SK-N-SH (cell line): ENCODE data around the gene SBNO1. TPM values are rescaled to one million over a fixed set of nuclear protein-coding genes. Genes with fewer than 3 reads are reported as not detected.

Experiments
- CTCF ChIA-PET: fragments of 300-600, 350-600 bp; formaldehyde crosslinking; extraction: SDS; loops from one replicate; lab custom pipeline; 2021; lab: Yijun Ruan, JAX
- POLR2A ChIA-PET: fragments of 350-600 bp; sonication (Branson Sonifier 250); formaldehyde crosslinking; extraction: SDS; loops from one replicate; lab custom pipeline; 2020; ENCODE audit warnings: antibody characterized with exemption, inconsistent platforms; lab: Yijun Ruan, JAX
- DNase-seq: peaks from one replicate; pipeline ENCODE4 v3.0.0; 2012
- H2AFZ ChIP-seq: fragments of 200-600 bp; sonication (generic); 2 replicates; pipeline ENCODE4 v1.8.1; 2016; ENCODE audit warnings: antibody characterized with exemption, mild to moderate bottlenecking, low read depth
- H3F3A ChIP-seq: fragments of 200-600 bp; sonication (generic); replicated peaks from 2 replicates; pipeline ENCODE3; 2016; ENCODE audit warnings: antibody characterized with exemption, mild to moderate bottlenecking; ENCODE audit not compliant: insufficient read depth
- H3K27ac ChIP-seq, 2 experiments: fragments of 200-500 bp in 1 of 2; fragments of 200-600 bp in 1 of 2; sonication (Bioruptor generic) in 1 of 2; sonication (generic), shearing (Covaris generic) in 1 of 2; 2 replicates each; pipeline versions ENCODE4 v1.5.1 to v1.6.1; 2014 to 2016; ENCODE audit warnings: low read depth in 2 of 2, inconsistent platforms in 1 of 2, low read length in 1 of 2, mild to moderate bottlenecking in 1 of 2, mixed read lengths in 1 of 2
- H3K27me3 ChIP-seq: fragments of 200-600 bp; sonication (generic), shearing (Covaris generic); 2 replicates; pipeline ENCODE4 v1.6.1; 2016; ENCODE audit warnings: mixed run types; ENCODE audit not compliant: insufficient read depth
- H3K36me3 ChIP-seq, 2 experiments: fragments of 200-500 bp in 1 of 2; fragments of 200-600 bp in 1 of 2; sonication (Bioruptor generic) in 1 of 2; sonication (generic) in 1 of 2; replicated peaks in 1 of 2; 2 replicates each; pipeline versions ENCODE3 to v1.5.1; 2014 to 2016; ENCODE audit warnings: low read length in 1 of 2, mild to moderate bottlenecking in 1 of 2; ENCODE audit not compliant: insufficient read depth in 2 of 2, control insufficient read depth in 1 of 2
- H3K4me1 ChIP-seq, 2 experiments: fragments of 200-500 bp in 1 of 2; fragments of 200-600 bp in 1 of 2; sonication (Bioruptor generic) in 1 of 2; sonication (generic), shearing (Covaris generic) in 1 of 2; 2 replicates each; pipeline versions ENCODE4 v1.5.1 to v1.6.1; 2014 to 2016; ENCODE audit warnings: low read depth in 1 of 2, low read length in 1 of 2, mixed run types in 1 of 2; ENCODE audit not compliant: insufficient read depth in 2 of 2, control insufficient read depth in 1 of 2
- H3K4me2 ChIP-seq: fragments of 200-600 bp; sonication (generic), shearing (Covaris generic); 2 replicates; pipeline ENCODE4 v1.6.1; 2017; ENCODE audit warnings: mixed run types
- H3K4me3 ChIP-seq, 2 experiments: fragments of 200-500 bp in 1 of 2; fragments of 200-600 bp in 1 of 2; sonication (Bioruptor generic) in 1 of 2; sonication (generic), shearing (Covaris generic) in 1 of 2; 2 replicates each; pipeline versions ENCODE4 v1.5.1 to v1.8.1; 2014 to 2016; ENCODE audit warnings: low read depth in 2 of 2, inconsistent platforms in 1 of 2, low read length in 1 of 2, mild to moderate bottlenecking in 1 of 2, mixed read lengths in 1 of 2, moderate library complexity in 1 of 2
- H3K79me2 ChIP-seq: fragments of 200-600 bp; sonication (generic); 2 replicates; pipeline ENCODE4 v1.8.1; 2017; ENCODE audit warnings: mild to moderate bottlenecking; ENCODE audit not compliant: insufficient read depth
- H3K9ac ChIP-seq: fragments of 200-600 bp; sonication (generic); 2 replicates; pipeline ENCODE4 v1.6.1; 2017; ENCODE audit warnings: mixed run types
- H3K9me2 ChIP-seq: fragments of 200-600 bp; sonication (generic); 2 replicates; pipeline ENCODE4 v1.6.1; 2017; ENCODE audit warnings: mixed run types
- H3K9me3 ChIP-seq: fragments of 200-600 bp; sonication (generic); 2 replicates; pipeline ENCODE4 v1.6.1; 2017; ENCODE audit warnings: mixed run types, mild to moderate bottlenecking, moderate library complexity
- H4K20me1 ChIP-seq: fragments of 200-600 bp; sonication (generic); 2 replicates; pipeline ENCODE4 v1.6.1; 2017; ENCODE audit warnings: mild to moderate bottlenecking, mixed run types; ENCODE audit not compliant: insufficient read depth
- CHD2 ChIP-seq: fragments of 150-350 bp; IDR thresholded peaks from 2 replicates; pipeline ENCODE4 v1.6.1; 2018; ENCODE audit warnings: low read length; ENCODE audit not compliant: partially characterized antibody
- FOSL2 ChIP-seq: IDR thresholded peaks from 2 replicates; pipeline ENCODE4 v1.4.0; 2012; ENCODE audit warnings: low read depth, mild to moderate bottlenecking, moderate library complexity, borderline replicate concordance
- FOXM1 ChIP-seq: IDR thresholded peaks from 2 replicates; pipeline ENCODE4 v1.4.0; 2012; ENCODE audit warnings: low read depth, mild to moderate bottlenecking
- GATA2 ChIP-seq: sonication (generic); formaldehyde crosslinking; IDR thresholded peaks from 2 replicates; pipeline ENCODE4 v1.5.0; 2020; ENCODE audit warnings: mild to moderate bottlenecking, missing genetic modification reagents
- IRF3 ChIP-seq: fragments of 150-350 bp; IDR thresholded peaks from 2 replicates; pipeline ENCODE4 v1.6.1; 2016; ENCODE audit warnings: mild to moderate bottlenecking, low read depth, low read length
- MEF2A ChIP-seq: IDR thresholded peaks from 2 replicates; pipeline ENCODE4 v1.4.0; 2012; ENCODE audit warnings: low read depth, borderline replicate concordance
- NRF1 ChIP-seq: IDR thresholded peaks from 2 replicates; pipeline ENCODE4 v1.6.1; 2012; ENCODE audit warnings: low read depth, mild to moderate bottlenecking, low read length
- POLR2AphosphoS5 ChIP-seq: IDR thresholded peaks from 2 replicates; pipeline ENCODE4 v1.6.1; 2012; ENCODE audit warnings: low read depth, low read length
- RFX5 ChIP-seq: IDR thresholded peaks from 2 replicates; pipeline ENCODE4 v1.6.1; 2012; ENCODE audit warnings: mild to moderate bottlenecking, improper control_type of control experiment, low read length
- RXRA ChIP-seq: IDR thresholded peaks from 2 replicates; pipeline ENCODE4 v1.4.0; 2012; ENCODE audit warnings: low read depth, mild to moderate bottlenecking, borderline replicate concordance
- SIN3A ChIP-seq: IDR thresholded peaks from 2 replicates; pipeline ENCODE4 v1.6.1; 2012; ENCODE audit warnings: low read depth, mild to moderate bottlenecking, low read length, moderate library complexity, borderline replicate concordance
- TAF1 ChIP-seq: IDR thresholded peaks from 2 replicates; pipeline ENCODE4 v1.6.1; 2012; ENCODE audit warnings: low read depth, mild to moderate bottlenecking, low read length, moderate library complexity, borderline replicate concordance
- TCF12 ChIP-seq: IDR thresholded peaks from 2 replicates; pipeline ENCODE4 v1.4.0; 2012
- TEAD4 ChIP-seq: IDR thresholded peaks from 2 replicates; pipeline ENCODE4 v1.4.0; 2012; ENCODE audit warnings: mild to moderate bottlenecking, borderline replicate concordance; ENCODE audit not compliant: insufficient read depth
- WGBS: methylation state at CpG from one replicate; pipeline ENCODE4 v1.1.6; 2017; ENCODE audit warnings: low lambda C conversion rate; 5-methylcytosine and 5-hydroxymethylcytosine counted together
- polyA plus RNA-seq, 3 experiments: library from polyadenylated mRNA; depleted of rRNA; stranded (reverse); fragments of >200 nt; gene quantifications; 2 replicates each; pipeline ENCODE4 v1.2.3, GENCODE V29; 2012

Gene SBNO1
- polyA plus RNA-seq, 1 of the 3 experiments (the other 2 are of a cell fraction), result 4.5 TPM

GRCh38 chr12:123395236-123395635 is 30.6 kb upstream of the SBNO1 start (continued):
- TF ChIP-seq TEAD4, result no peak
- TF ChIP-seq RXRA, result no peak
- TF ChIP-seq NRF1, result no peak
- TF ChIP-seq, all 33 proteins: peak for 0

- Histone ChIP-seq H3F3A (peaks cover 11% of the 10 kb centered on the region), H3K9me2 (no peaks in the 10 kb centered on the region), H3K4me1 (peaks cover 7 to 10% of the 10 kb centered on the region in 2 experiments; a peak in 2 of 4 replicates), H3K4me2 (no peak overlapping the region), H3K27ac (no peak overlapping the region), H4K20me1 (peaks cover 37% of the 10 kb centered on the region), H3K9ac (no peak overlapping the region), H3K27me3 (no peaks in the 10 kb centered on the region), H3K36me3 (peaks cover 48 to 52% of the 10 kb centered on the region in 2 experiments), H2AFZ (no peak overlapping the region), H3K4me3 (no peak overlapping the region), H3K79me2 (peaks cover 94% of the 10 kb centered on the region), H3K9me3 (no peaks in the 10 kb centered on the region)
- no peak for TF ChIP-seq MEF2A
- TF ChIP-seq CHD2, result no peak
- no peak for TF ChIP-seq TCF12
- no peak for TF ChIP-seq FOXM1
- no peak for TF ChIP-seq SIN3A
- no peak for TF ChIP-seq TAF1
- TF ChIP-seq IRF3, result no peak
- TF ChIP-seq GATA2 (CRISPR knock-in tag), result no peak
- ChIA-PET POLR2A (no interaction called here), CTCF (no interaction called here)
- no peak for DNase-seq
- 93% methylated on average over 4 of the region's 4 CpGs for WGBS
Observed at GRCh38 chr12:123393747-123394146, 29.1 kb upstream of the SBNO1 start.

- TF ChIP-seq RFX5 (no peak), FOSL2 (no peak), POLR2AphosphoS5 (no peak), RXRA (no peak), CHD2 (no peak), NRF1 (no peak)
- no peaks in the 10 kb centered on the region for H3K9me2 ChIP-seq
- H3K4me1 ChIP-seq, result peaks cover 10 to 17% of the 10 kb centered on the region in 2 experiments; a peak in 2 of 4 replicates
- no peak overlapping the region for H3K27ac ChIP-seq
- peaks cover 20% of the 10 kb centered on the region for H4K20me1 ChIP-seq
- CTCF ChIA-PET, result interaction anchor here (1.2 kb wide), 1 partner anchor 26 kb away, joined by 3 read pairs; no protein-coding TSS in a partner anchor
- no peaks in the 10 kb centered on the region for H3K27me3 ChIP-seq
- no peak overlapping the region for H3K9ac ChIP-seq
- no peak overlapping the region for H3K4me2 ChIP-seq
- 93% methylated on average over 7 of the region's 8 CpGs for WGBS
- H3K9me3 ChIP-seq, result no peaks in the 10 kb centered on the region
- POLR2A ChIA-PET, result no interaction called here
- DNase-seq, result no peak
- peaks cover 37 to 52% of the 10 kb centered on the region in 2 experiments for H3K36me3 ChIP-seq
- peaks cover 19% of the 10 kb centered on the region for H3F3A ChIP-seq
- no peak overlapping the region for H3K4me3 ChIP-seq
- peaks cover 92% of the 10 kb centered on the region for H3K79me2 ChIP-seq
- H2AFZ ChIP-seq, result no peak overlapping the region
Observed at GRCh38 chr12:123391546-123392343, 27.1 kb upstream of the SBNO1 start.
